Erythroblast (primary cell): Measurements from ENCODE around the gene LYZL6.

ENCODE experiments used
- GATA1 ChIP-seq: IDR thresholded peaks from 2 replicates; pipeline ENCODE4 v1.6.1; 2011; ENCODE audit warnings: low read depth, mild to moderate bottlenecking, control low read depth, low read length, moderate library complexity
- POLR2A ChIP-seq: IDR thresholded peaks from 2 replicates; pipeline ENCODE4 v1.6.1; 2011; ENCODE audit warnings: mild to moderate bottlenecking, low read length

- TF ChIP-seq GATA1 (no peak), POLR2A (no peak)
Observed at GRCh38 chr17:35972535-35972934, 29.0 kb upstream of the LYZL6 start.
